MM.1S (cell line): ENCODE measurements around the gene UFC1.

ENCODE experiments used
- DNase-seq: peaks from one replicate; pipeline ENCODE4 v3.0.0-alpha.2; 2015
- H2AFZ ChIP-seq: fragments of 300-600 bp; sonication (generic); 2 replicates; pipeline ENCODE4 v1.6.0; 2016; ENCODE audit warnings: antibody characterized with exemption, low read length
- H3F3A ChIP-seq: fragments of 300-600 bp; sonication (generic); 2 replicates; pipeline ENCODE4 v1.6.1; 2016; ENCODE audit warnings: mild to moderate bottlenecking, antibody characterized with exemption, low read length, moderate library complexity, mixed read lengths; ENCODE audit not compliant: insufficient read depth
- H3K27ac ChIP-seq: fragments of 300-600 bp; sonication (generic); 2 replicates; pipeline ENCODE4 v1.5.1; 2016; ENCODE audit warnings: mild to moderate bottlenecking, low read length
- H3K27me3 ChIP-seq: fragments of 300-600 bp; sonication (generic); replicated peaks from 2 replicates; pipeline ENCODE4 v1.6.0; 2016; ENCODE audit warnings: low read length; ENCODE audit not compliant: insufficient read depth
- H3K36me3 ChIP-seq: fragments of 300-600 bp; sonication (generic); replicated peaks from 2 replicates; pipeline ENCODE4 v1.6.1; 2016; ENCODE audit warnings: mild to moderate bottlenecking, low read length, mixed read lengths; ENCODE audit not compliant: insufficient read depth
- H3K4me1 ChIP-seq: fragments of 300-600 bp; sonication (generic); 2 replicates; pipeline ENCODE4 v1.6.1; 2016; ENCODE audit warnings: low read length, mixed read lengths
- H3K4me2 ChIP-seq: fragments of 300-600 bp; sonication (generic); 2 replicates; pipeline ENCODE4 v1.6.0; 2016; ENCODE audit warnings: low read depth, low read length
- H3K4me3 ChIP-seq: fragments of 300-600 bp; sonication (generic); 2 replicates; pipeline ENCODE4 v1.5.1; 2016; ENCODE audit warnings: low read length, mixed read lengths
- H3K79me2 ChIP-seq: fragments of 300-600 bp; sonication (generic); 2 replicates; pipeline ENCODE4 v1.6.1; 2016; ENCODE audit warnings: mixed run types, low read length, mixed read lengths
- H3K9ac ChIP-seq: fragments of 300-600 bp; sonication (generic); 2 replicates; pipeline ENCODE4 v1.6.1; 2016; ENCODE audit warnings: low read length, mixed read lengths
- H3K9me2 ChIP-seq: fragments of 300-600 bp; sonication (generic); replicated peaks from 2 replicates; pipeline ENCODE4 v1.6.1; 2016; ENCODE audit warnings: mild to moderate bottlenecking, low read length, mixed read lengths; ENCODE audit not compliant: insufficient read depth
- H3K9me3 ChIP-seq: fragments of 300-600 bp; sonication (generic); replicated peaks from 2 replicates; pipeline ENCODE4 v1.6.1; 2016; ENCODE audit warnings: mild to moderate bottlenecking, low read length, mixed read lengths; ENCODE audit not compliant: insufficient read depth
- H4K20me1 ChIP-seq: fragments of 300-600 bp; sonication (generic); 2 replicates; pipeline ENCODE4 v1.6.1; 2016; ENCODE audit warnings: mild to moderate bottlenecking, low read length, moderate library complexity, mixed read lengths; ENCODE audit not compliant: insufficient read depth
- CTCF ChIP-seq: fragments of 300-600 bp; sonication (generic); IDR thresholded peaks from 2 replicates; pipeline ENCODE4 v1.5.1; 2016; ENCODE audit warnings: antibody characterized with exemption, low read length, mixed read lengths
- EZH2 ChIP-seq: fragments of 300-600 bp; sonication (generic); optimal IDR thresholded peaks from 2 replicates; pipeline ENCODE3; 2017; ENCODE audit warnings: low read depth, mild to moderate bottlenecking, antibody characterized with exemption, low read length, mixed read lengths
- EZH2phosphoT487 ChIP-seq: fragments of 300-600 bp; sonication (generic); IDR thresholded peaks from 2 replicates; pipeline ENCODE4 v1.6.1; 2018; ENCODE audit warnings: antibody characterized with exemption, low read length

Gene UFC1

GRCh38 chr1:161121834-161122233, 31.9 kb upstream of the UFC1 start:
- no peak overlapping the region for H3K9ac ChIP-seq
- H3K79me2 ChIP-seq: peaks cover 54% of the 10 kb centered on the region
- no peaks in the 10 kb centered on the region for H4K20me1 ChIP-seq
- no peak overlapping the region for H3K27ac ChIP-seq
- H3K4me1 ChIP-seq: peaks cover 18% of the 10 kb centered on the region
- DNase-seq: no peak
- H3K4me3 ChIP-seq: no peak overlapping the region
- H3F3A ChIP-seq: 0 out of 2 replicates have a peak, but pooled peaks cover 15% of the 10 kb centered on the region
- H3K9me2 ChIP-seq: no peaks in the 10 kb centered on the region
- no peaks in the 10 kb centered on the region for H3K27me3 ChIP-seq
- TF ChIP-seq EZH2phosphoT487 (no peak), CTCF (no peak), EZH2 (no peak)
- H3K36me3 ChIP-seq: 0 out of 2 replicates have a peak, but pooled peaks cover 5% of the 10 kb centered on the region
- H3K4me2 ChIP-seq: no peak overlapping the region
- H2AFZ ChIP-seq: no peak overlapping the region
- H3K9me3 ChIP-seq: no peaks in the 10 kb centered on the region

DNA sequence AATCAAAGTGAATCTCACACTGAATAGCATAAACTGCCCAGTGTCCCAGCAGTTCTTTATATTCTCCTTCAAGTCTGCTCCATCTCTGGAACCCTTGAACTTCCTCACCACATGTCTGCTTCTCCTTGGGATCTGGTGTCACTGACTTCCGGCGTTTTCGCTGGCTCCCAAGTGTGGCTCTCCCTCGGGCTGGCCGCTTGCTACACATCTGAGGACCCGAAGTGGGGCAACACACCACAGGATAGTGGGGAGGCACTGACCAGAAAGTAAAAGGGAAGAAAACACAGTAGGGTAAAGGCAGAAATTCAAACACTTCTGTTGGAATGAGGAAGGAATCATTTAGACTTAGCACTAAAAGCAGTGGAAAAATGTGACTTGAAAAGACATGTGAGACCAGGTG, 30.8 kb upstream of the UFC1 start:
- Histone ChIP-seq H3K36me3 (0 out of 2 replicates have a peak, but pooled peaks cover 5% of the 10 kb centered on the region), H3K27ac (no peak overlapping the region), H4K20me1 (no peaks in the 10 kb centered on the region), H3K4me2 (no peak overlapping the region), H2AFZ (no peak overlapping the region), H3K9me2 (no peaks in the 10 kb centered on the region), H3K79me2 (peaks cover 54% of the 10 kb centered on the region), H3K27me3 (no peaks in the 10 kb centered on the region), H3F3A (0 out of 2 replicates have a peak, but pooled peaks cover 9% of the 10 kb centered on the region), H3K9me3 (no peaks in the 10 kb centered on the region), H3K4me3 (no peak overlapping the region), H3K4me1 (peaks cover 18% of the 10 kb centered on the region), H3K9ac (no peak overlapping the region)
- no peak for TF ChIP-seq EZH2phosphoT487
- no peak for TF ChIP-seq CTCF
- TF ChIP-seq EZH2: no peak
- no peak for DNase-seq

DNA sequence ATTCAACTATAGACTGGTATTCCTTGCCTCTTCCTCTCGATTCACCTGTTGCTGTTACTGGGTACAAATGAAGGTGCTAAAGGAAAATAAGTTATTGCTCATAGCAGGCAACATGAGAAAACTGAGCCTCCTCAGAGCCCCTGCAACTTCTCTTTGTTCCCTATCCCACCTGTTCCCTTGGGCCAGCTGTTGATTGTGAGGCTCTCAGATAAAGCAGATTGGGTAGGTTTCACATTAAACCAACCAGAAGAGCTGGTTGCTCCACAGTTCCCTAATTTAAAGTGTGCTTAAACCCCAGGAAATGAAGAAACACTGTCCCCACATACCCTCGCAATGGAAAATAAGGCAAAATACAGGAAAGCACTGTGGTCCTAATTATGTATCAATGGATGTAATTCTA, 26.1 kb upstream of the UFC1 start:
- Histone ChIP-seq H3K27me3 (no peaks in the 10 kb centered on the region), H3K4me3 (no peak overlapping the region), H3K4me1 (peaks cover 9% of the 10 kb centered on the region; the same call in 1 of the 2 replicates), H4K20me1 (no peaks in the 10 kb centered on the region), H2AFZ (no peak overlapping the region), H3K4me2 (no peak overlapping the region), H3K9me3 (no peaks in the 10 kb centered on the region), H3F3A (peaks cover 19% of the 10 kb centered on the region), H3K9me2 (no peaks in the 10 kb centered on the region), H3K36me3 (no peaks in the 10 kb centered on the region), H3K79me2 (peaks cover 74% of the 10 kb centered on the region), H3K27ac (no peak overlapping the region), H3K9ac (no peak overlapping the region)
- no peak for DNase-seq
- no peak for TF ChIP-seq EZH2
- TF ChIP-seq CTCF: no peak
- TF ChIP-seq EZH2phosphoT487: no peak
